Activated CD4-positive, CD25-positive, alpha-beta regulatory T cell treated with anti-CD3 and anti-CD28 coated beads, Interleukin-2, amount 50 U/mL, for 24 hours (primary cell): ENCODE measurements around the gene CYP27A1.
"Not testable (repeated sequence)": the region's sequence is repeated elsewhere in the genome, so short reads cannot be mapped to it uniquely, and the experiment has no call there.

ENCODE experiments used
- ATAC-seq, 2 donors: fragments of 150-1000 bp; cut with Tn5 transposase; one replicate each; pipeline ENCODE4 v1.10.0; 2021; ENCODE audit warnings: mild to moderate bottlenecking in 1 of 2, moderate library complexity in 1 of 2

The CYP27A1 gene

DNA sequence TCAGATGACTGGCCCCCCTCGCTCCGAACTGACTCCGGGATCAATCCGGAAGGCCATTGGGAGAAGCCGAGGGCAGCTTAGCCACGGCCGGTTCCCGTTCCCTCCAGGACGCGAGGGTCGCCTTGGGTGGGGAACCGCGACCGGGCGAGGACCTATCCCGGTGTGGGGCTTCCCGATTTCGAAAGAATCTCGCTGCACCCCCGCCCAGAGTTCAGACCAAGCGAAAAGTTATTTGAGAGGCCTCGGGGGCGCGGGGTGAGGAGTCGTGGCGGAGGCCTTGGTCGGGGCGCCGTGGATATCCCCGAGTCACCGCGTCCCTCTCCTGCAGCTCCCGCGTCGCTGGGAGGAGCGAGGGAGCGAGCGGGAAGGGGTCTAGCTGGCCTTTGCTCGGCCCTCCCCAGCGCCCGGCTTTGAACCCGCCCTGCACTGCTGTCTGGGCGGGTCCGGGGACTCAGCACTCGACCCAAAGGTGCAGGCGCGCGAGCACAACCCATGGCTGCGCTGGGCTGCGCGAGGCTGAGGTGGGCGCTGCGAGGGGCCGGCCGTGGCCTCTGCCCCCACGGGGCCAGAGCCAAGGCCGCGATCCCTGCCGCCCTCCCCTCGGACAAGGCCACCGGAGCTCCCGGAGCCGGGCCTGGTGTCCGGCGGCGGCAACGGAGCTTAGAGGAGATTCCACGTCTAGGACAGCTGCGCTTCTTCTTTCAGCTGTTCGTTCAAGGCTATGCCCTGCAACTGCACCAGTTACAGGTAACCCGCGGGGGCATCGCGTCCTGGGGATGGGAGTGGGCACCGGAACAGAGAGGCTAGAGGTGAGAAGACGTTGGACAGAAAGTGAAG lies at the start of gene CYP27A1:
CYP27A1 (plus strand) TSS at position 457 of the 837 bp plus-strand sequence; CDS start at position 493, 36 bp downstream.
- no peak for ATAC-seq

- ATAC-seq, result no peak
Observed at GRCh38 chr2:218732761-218733158, 49.2 kb upstream of the CYP27A1 start.

DNA sequence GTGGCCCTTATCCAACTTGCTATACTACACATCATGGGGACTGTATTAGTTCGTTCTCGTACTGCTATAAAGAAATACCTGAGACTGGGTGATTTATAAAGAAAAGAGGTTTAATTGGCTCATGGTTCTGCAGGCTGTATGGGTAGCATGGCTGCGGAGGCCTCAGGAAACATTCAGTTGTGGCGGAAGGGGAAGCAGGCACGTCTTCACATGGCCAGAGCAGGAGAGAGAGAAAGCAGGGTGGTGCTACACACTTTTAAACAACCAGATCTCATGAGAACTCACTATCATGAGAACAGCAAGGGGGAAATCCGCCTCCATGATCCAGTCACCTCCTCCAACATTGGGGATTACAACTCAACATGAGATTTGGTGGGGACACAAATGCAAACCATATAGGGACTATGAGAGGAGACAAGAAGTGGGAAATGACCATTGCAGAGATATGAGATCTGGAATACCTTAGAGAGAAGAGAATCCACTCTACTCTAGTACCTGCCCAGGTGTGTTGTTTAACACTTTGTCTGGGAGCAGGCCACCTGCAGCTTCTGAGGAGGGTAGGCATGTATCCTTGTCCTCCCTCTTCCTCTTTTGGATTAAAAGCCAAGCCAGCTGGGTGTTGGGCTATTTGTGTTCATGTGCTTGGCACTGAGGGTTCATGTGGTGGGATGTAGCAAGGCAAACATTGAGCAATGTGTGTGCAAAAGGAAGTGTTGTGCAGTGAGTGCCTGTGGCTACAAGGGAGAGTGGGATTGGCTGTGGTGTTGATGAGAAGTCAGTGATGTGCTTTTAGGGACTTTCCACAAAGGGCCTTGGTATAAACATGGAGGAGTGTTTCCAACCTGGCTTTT lies 48.6 kb upstream of the CYP27A1 start:
- peak; percentile 69 to 79 for ATAC-seq

GRCh38 chr2:218734190-218734975 lies 47.6 kb upstream of the CYP27A1 start:
- ATAC-seq, result no peak

DNA sequence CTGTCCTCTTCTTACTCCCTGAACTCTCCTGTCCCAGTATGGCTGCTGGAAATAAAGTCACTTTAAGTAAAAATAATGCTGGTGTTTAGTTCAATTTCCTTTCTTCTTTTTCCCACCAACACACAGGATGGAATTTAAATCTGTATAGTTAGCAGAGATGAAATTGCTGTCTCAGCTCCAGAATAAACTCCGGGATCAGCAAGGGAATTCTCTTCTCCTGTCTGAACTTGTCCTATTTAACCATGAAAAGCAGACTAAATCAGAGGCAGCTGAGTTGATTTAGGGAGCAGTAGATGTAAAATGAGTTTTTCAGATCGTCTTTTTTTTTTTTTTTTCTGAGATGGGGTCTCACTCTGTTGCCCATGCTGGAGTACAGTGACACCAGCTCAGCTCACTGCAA lies 45.4 kb upstream of the CYP27A1 start:
- ATAC-seq, result no peak

- no peak for ATAC-seq
Observed at GRCh38 chr2:218743068-218743467, 38.9 kb upstream of the CYP27A1 start.

DNA sequence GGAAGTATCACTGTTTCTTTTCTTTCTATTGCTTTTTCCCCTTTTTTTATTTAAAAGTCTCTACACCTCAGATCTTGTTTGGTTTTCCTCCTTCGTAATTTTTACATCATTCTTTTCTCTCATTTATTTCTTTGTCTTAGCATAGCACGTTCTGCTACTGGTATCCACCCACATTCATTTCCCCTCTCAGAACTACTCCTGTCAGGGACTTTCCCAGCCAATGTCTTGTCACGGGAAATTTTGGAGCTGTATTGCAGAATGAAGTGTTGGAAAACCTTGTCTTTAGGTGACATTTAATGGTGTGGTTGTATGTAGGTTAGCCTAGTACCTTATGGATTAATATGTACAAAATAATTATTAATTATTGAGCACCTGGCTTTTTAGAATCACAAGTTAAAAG lies 37.3 kb upstream of the CYP27A1 start:
- ATAC-seq, result peak in 1 of 2 donors; percentile 68

DNA sequence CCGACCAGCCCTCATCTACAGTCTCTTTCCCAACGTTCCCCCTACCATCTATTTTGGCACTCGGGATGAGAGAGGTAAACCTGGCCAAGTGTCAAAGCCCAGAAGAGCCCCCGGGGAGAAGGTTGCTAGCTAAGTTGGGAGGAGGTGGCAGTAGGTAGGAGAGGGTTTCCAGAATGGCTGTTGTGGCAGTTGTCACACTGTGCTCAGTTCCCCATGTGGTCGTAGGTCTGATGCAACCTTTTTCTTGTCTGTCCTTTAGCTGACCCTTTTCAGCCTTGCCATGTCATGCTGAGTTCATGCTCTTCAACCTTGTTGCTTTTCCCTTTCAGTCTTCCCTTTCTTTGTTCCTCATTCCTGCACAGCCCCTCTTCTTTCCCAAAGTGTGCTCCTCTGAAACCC lies 36.8 kb upstream of the CYP27A1 start:
- no peak for ATAC-seq

DNA sequence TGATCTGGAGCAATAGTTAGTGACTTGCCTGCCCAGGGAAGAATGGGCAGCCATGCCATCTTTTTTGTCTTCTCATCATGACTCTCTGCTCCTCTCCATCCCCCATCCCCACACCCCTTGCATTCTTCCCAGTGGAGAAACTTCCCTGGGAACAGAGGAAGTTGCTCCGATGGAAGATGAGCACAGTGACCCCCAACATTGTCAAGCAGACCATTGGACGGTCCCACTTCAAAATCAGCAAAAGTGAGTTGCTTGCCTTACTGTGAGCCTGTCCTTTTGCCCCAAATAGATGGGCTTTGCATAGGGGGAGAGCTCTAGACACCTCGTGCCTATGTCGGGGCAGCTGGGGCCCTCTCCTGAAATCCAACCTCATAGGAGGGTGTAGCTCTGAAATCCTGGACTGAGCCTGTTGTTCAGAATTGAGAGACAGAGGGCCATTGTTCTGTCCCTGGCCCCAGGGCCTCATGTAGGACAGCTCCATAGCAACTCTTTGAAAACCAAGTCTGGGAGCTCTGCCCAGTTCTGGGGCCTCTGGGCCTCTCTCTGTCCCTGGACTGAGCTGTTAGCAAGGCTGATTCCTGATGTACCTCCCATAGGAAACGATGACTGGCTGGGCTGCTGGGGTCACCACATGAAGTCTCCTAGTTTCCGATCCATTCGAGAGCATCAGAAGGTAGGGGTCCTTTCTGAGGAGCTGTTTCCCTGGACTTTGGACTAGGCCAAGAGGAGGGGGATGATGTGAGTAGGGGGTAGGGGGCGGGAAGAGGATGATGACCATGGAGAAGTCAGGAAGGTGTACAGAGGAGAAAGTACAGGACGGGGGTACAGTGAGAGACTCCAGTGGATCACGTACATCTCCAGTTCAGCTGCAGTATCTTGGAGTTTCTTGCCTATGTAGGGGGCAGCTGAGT lies 36.1 kb upstream of the CYP27A1 start:
- no peak for ATAC-seq

DNA sequence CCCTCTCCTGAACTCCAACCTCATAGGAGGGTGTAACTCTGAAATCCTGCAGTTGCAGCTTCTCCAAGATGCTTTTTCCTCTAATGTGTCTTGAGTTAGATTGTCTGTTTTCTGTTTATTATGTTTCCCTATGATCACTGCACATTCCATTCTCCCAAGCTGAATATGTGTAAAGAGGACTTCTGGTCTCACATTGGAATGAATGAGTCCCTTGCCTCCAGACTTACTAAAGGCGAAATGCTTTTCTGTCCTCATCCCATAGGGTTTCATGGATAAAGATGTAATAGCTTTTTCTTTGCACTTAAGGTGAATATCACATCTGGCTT lies 35.5 kb upstream of the CYP27A1 start:
- no peak for ATAC-seq

DNA sequence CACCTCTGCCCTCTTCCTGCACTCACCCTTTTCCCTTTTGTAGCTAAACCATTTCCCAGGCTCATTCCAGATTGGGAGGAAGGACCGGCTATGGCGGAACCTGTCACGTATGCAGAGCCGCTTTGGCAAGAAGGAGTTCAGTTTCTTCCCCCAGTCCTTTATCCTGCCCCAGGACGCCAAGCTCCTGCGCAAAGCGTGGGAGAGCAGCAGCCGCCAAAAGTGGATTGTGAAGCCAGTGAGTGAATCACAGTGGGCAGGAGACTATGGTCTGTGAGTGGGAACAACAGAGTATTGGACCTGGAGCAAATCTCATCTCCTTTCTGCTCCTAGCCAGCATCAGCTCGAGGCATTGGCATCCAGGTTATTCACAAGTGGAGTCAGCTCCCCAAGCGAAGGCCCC lies 35.0 kb upstream of the CYP27A1 start:
- no peak for ATAC-seq

DNA sequence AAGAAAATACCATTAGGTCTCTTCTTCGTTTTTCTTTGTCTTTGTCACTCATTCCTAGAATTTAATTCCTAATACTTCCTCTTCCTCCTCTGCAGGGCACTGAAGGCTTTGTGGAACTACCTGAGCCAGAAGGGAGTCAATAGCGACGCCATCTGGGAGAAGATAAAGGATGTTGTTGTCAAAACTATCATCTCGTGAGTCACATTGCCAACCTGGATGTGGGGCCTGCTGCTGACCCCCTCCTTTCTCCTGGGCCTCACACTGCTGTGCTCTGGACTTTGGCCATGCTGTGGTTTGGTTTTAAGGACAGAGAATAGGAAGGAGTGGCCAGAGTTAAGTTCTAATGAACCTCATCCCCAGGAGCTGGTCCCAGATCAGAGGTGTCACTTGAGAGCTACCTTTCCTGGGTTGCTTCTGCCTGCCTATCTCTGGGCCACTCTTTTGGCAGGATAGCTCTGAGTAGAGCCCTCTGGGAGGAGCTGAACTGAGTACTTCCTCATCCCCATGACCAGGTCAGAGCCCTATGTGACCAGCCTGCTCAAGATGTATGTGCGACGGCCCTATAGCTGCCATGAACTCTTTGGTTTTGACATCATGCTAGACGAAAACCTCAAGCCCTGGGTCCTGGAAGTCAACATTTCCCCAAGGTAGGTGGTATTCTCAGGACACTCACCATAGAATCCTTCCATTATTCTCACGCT lies 33.1 kb upstream of the CYP27A1 start:
- no peak for ATAC-seq

DNA sequence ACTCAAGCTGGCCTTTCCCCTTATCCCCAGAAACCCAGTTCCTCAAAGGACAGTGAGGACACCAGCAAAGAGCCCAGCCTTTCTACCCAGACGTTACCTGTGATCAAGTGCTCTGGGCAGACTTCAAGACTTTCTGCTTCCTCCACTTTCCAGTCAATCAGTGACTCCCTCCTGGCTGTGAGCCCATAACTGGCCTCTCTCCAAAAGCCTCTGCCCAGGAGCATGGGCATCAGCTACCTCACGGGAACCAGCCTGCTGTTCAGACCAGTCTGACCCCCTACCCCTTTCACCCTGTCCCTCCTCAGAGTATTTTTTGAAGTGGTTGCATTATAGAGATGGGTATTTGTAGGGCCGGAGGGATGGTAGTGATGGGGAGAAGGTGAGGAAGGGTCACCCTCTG lies 27.7 kb upstream of the CYP27A1 start:
- ATAC-seq, result no peak

DNA sequence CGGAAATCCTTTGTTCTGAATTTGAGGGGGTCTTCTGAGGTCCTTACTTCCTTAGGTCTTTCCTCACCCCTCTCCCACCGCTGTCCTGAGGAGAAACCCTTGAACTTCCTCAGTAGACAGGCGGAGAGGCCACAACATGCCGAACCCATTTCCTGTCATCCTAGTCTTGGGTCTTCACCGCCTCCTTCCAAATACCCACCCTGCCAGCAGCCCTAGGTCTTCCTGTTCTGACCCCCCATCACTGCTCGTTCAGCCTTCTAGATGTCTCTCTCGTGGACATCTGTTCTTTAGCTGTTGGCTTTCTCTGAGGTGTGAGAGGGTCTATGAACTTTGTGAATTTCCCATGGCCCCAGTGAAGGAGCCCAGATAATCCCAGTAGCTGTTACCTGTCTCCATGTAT lies 27.2 kb upstream of the CYP27A1 start:
- no peak for ATAC-seq

DNA sequence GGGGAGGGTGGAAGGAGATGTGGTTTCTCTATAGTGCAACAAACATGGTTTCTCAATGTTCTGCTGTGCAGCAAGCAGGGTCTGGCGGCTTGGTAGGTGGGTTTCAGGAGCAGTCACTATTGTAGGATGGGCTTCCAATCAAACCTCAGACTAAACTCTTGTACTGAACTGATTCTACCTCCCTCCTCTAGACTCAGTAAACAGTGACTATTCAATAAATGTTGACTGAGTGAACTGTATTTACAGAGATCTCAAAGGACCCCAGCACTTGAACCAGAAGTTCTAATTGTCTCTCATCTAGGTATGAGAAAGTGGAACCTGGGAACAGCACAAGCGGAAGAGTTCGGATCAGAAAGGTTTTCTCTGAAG lies 26.8 kb upstream of the CYP27A1 start:
- ATAC-seq, result no peak

- no peak for ATAC-seq
Observed at GRCh38 chr2:218755567-218756404, 26.2 kb upstream of the CYP27A1 start.

- no peak for ATAC-seq
Observed at GRCh38 chr2:218756599-218757377, 25.2 kb upstream of the CYP27A1 start.

GRCh38 chr2:218761795-218762194 lies 20.2 kb upstream of the CYP27A1 start:
- ATAC-seq, result no peak

GRCh38 chr2:218772759-218773158 lies 9.2 kb upstream of the CYP27A1 start:
- not testable (repeated sequence) for ATAC-seq

GRCh38 chr2:218773881-218774280 lies 8.1 kb upstream of the CYP27A1 start:
- no peak for ATAC-seq
